ENCODE measurements around the gene DEPP1.
A peak's percentile ranks its signal among the peaks of the same experiment; 100 is the strongest.

Gene DEPP1

GRCh38 chr10:44955413-44956070 is 23.1 kb downstream of the DEPP1 start:
- H4K20me1 ChIP-seq: no peaks in the 10 kb centered on the region; a peak in 1 of 22 replicates
- peak overlapping the region in 1 of 10 experiments; percentile 10; a peak in 2 of 20 replicates for H3K4me3 ChIP-seq
- peaks cover 50 to 79% (median 63%) of the 10 kb centered on the region in 10 experiments for H3K4me1 ChIP-seq
- no peak for TF ChIP-seq Cebpa-rat (IDR thresholded peaks at IDR 0.05)
- H3K4me2 ChIP-seq: peak overlapping the region; percentile 46 to 98 (median 72)
- H3K36me3 ChIP-seq: peaks cover 12 to 62% (median 40%) of the 10 kb centered on the region in 11 experiments; a peak in 21 of 22 replicates
- peaks cover 0 to 10% (median 8%) of the 10 kb centered on the region in 11 experiments; a peak in 17 of 22 replicates for H3K9me3 ChIP-seq (replicated peaks in 1 of 11)
- no peaks in the 10 kb centered on the region for H3K27me3 ChIP-seq
- H3K27ac ChIP-seq: peak overlapping the region in 4 of 11 experiments; percentile 11 to 31 (median 20); a peak in 7 of 22 replicates
- no peak overlapping the region for H3K9ac ChIP-seq

GRCh38 chr10:44954962-44955361 is 23.6 kb downstream of the DEPP1 start:
- Histone ChIP-seq H3K36me3 (peaks cover 12 to 62% (median 40%) of the 10 kb centered on the region in 11 experiments; a peak in 21 of 22 replicates), H4K20me1 (no peaks in the 10 kb centered on the region; a peak in 1 of 22 replicates), H3K27me3 (no peaks in the 10 kb centered on the region), H3K4me2 (peak overlapping the region; percentile 0 to 98 (median 72); a peak in 17 of 22 replicates), H3K9ac (no peak overlapping the region), H3K4me3 (no peak overlapping the region), H3K27ac (peak overlapping the region in 1 of 11 experiments; percentile 31; a peak in 2 of 22 replicates), H3K9me3 (replicated peaks in 1 of 11) (peaks cover 0 to 10% (median 8%) of the 10 kb centered on the region in 11 experiments; a peak in 17 of 22 replicates), H3K4me1 (peaks cover 50 to 82% (median 64%) of the 10 kb centered on the region in 10 experiments)
- no peak for TF ChIP-seq Cebpa-rat (IDR thresholded peaks at IDR 0.05)

GRCh38 chr10:44954042-44954441 is 24.6 kb downstream of the DEPP1 start:
- Histone ChIP-seq H3K27me3 (no peaks in the 10 kb centered on the region), H4K20me1 (no peaks in the 10 kb centered on the region; a peak in 1 of 22 replicates), H3K9ac (no peak overlapping the region), H3K9me3 (replicated peaks in 1 of 11) (peaks cover 0 to 10% (median 8%) of the 10 kb centered on the region in 11 experiments; a peak in 17 of 22 replicates), H3K4me1 (peaks cover 55 to 92% (median 70%) of the 10 kb centered on the region in 10 experiments), H3K4me3 (no peak overlapping the region), H3K27ac (no peak overlapping the region), H3K36me3 (peaks cover 12 to 62% (median 40%) of the 10 kb centered on the region in 11 experiments; a peak in 21 of 22 replicates), H3K4me2 (peak overlapping the region in 2 of 11 experiments; percentile 15 to 92; a peak in 3 of 22 replicates)
- no peak for TF ChIP-seq Cebpa-rat (IDR thresholded peaks at IDR 0.05)

GRCh38 chr10:44952779-44953231 is 25.8 kb downstream of the DEPP1 start:
- no peak for TF ChIP-seq Cebpa-rat (IDR thresholded peaks at IDR 0.05)
- peak overlapping the region in 6 of 11 experiments; percentile 0 to 92 (median 16); a peak in 9 of 22 replicates for H3K4me2 ChIP-seq
- no peaks in the 10 kb centered on the region; a peak in 2 of 22 replicates for H4K20me1 ChIP-seq
- H3K36me3 ChIP-seq: peaks cover 12 to 62% (median 40%) of the 10 kb centered on the region in 11 experiments; a peak in 21 of 22 replicates
- no peak overlapping the region for H3K9ac ChIP-seq
- peaks cover 55 to 96% (median 72%) of the 10 kb centered on the region in 10 experiments for H3K4me1 ChIP-seq
- H3K27me3 ChIP-seq: no peaks in the 10 kb centered on the region
- no peak overlapping the region for H3K4me3 ChIP-seq
- H3K27ac ChIP-seq: no peak overlapping the region
- peaks cover 0 to 10% (median 8%) of the 10 kb centered on the region in 11 experiments; a peak in 17 of 22 replicates for H3K9me3 ChIP-seq (replicated peaks in 1 of 11)

- Histone ChIP-seq H3K27ac (no peak overlapping the region), H3K4me3 (no peak overlapping the region), H3K9ac (no peak overlapping the region), H3K36me3 (peaks cover 9 to 59% (median 36%) of the 10 kb centered on the region in 11 experiments; a peak in 21 of 22 replicates), H4K20me1 (no peaks in the 10 kb centered on the region; a peak in 2 of 22 replicates), H3K9me3 (replicated peaks in 1 of 11) (peaks cover 0 to 6% (median 5%) of the 10 kb centered on the region in 11 experiments; a peak in 17 of 22 replicates), H3K4me1 (peaks cover 60 to 96% (median 73%) of the 10 kb centered on the region in 10 experiments), H3K4me2 (peak overlapping the region in 4 of 11 experiments; percentile 90 to 94 (median 92); a peak in 7 of 22 replicates), H3K27me3 (no peaks in the 10 kb centered on the region)
- TF ChIP-seq Cebpa-rat (IDR thresholded peaks at IDR 0.05): no peak
These were observed 26.9 kb downstream of the DEPP1 start for GRCh38 chr10:44951576-44952226.

GRCh38 chr10:44950326-44951225 is 28.0 kb downstream of the DEPP1 start:
- H3K36me3 ChIP-seq: peaks cover 0 to 48% (median 25%) of the 10 kb centered on the region in 11 experiments; a peak in 15 of 22 replicates
- TF ChIP-seq Cebpa-rat (IDR thresholded peaks at IDR 0.05): no peak

GRCh38 chr10:44949915-44950314 is 28.7 kb downstream of the DEPP1 start:
- Histone ChIP-seq H4K20me1 (no peaks in the 10 kb centered on the region; a peak in 2 of 22 replicates), H3K27ac (peak overlapping the region in 10 of 11 experiments; percentile 33 to 79 (median 74); a peak in 17 of 22 replicates), H3K4me3 (peak overlapping the region in 1 of 10 experiments; percentile 9; a peak in 1 of 20 replicates), H3K4me1 (peaks cover 51 to 98% (median 71%) of the 10 kb centered on the region in 10 experiments), H3K4me2 (peak overlapping the region; percentile 83 to 96 (median 92)), H3K27me3 (no peaks in the 10 kb centered on the region), H3K36me3 (peaks cover 0 to 42% (median 25%) of the 10 kb centered on the region in 11 experiments; a peak in 11 of 22 replicates), H3K9ac (peak overlapping the region in 8 of 11 experiments; percentile 3 to 65 (median 36); a peak in 12 of 22 replicates), H3K9me3 (replicated peaks in 1 of 11) (peaks cover 5 to 14% (median 12%) of the 10 kb centered on the region in 11 experiments; a peak in 21 of 22 replicates)
- TF ChIP-seq Cebpa-rat (IDR thresholded peaks at IDR 0.05): no peak

More at GRCh38 chr10:44950326-44951225, 28.0 kb downstream of the DEPP1 start:
- peak overlapping the region in 10 of 11 experiments; percentile 33 to 79 (median 74); a peak in 17 of 22 replicates for H3K27ac ChIP-seq
- H3K9ac ChIP-seq: peak overlapping the region in 9 of 11 experiments; percentile 3 to 65 (median 30); a peak in 12 of 22 replicates
- peaks cover 58 to 96% (median 74%) of the 10 kb centered on the region in 10 experiments for H3K4me1 ChIP-seq
- peak overlapping the region in 1 of 10 experiments; percentile 9; a peak in 1 of 20 replicates for H3K4me3 ChIP-seq
- peak overlapping the region; percentile 83 to 96 (median 92) for H3K4me2 ChIP-seq
- H3K27me3 ChIP-seq: no peaks in the 10 kb centered on the region
- peaks cover 0 to 8% (median 5%) of the 10 kb centered on the region in 11 experiments; a peak in 18 of 22 replicates for H3K9me3 ChIP-seq (replicated peaks in 1 of 11)
- H4K20me1 ChIP-seq: no peaks in the 10 kb centered on the region; a peak in 2 of 22 replicates
